22Rv1 (cell line): ENCODE measurements around the gene CD6.

Experiments used
- H3K27ac ChIP-seq: fragments of 450-650 bp; 2 replicates; pipeline ENCODE4 v1.5.1; 2017
- ZFX ChIP-seq: fragments of 450-650 bp; IDR thresholded peaks from 2 replicates; pipeline ENCODE4 v1.6.1; 2017; ENCODE audit warnings: antibody characterized with exemption, borderline replicate concordance
- TF ChIP-seq, protein P1 (sequence below): fragments of 450-650 bp; IDR thresholded peaks from 2 replicates; pipeline ENCODE4 v1.5.1; 2017; ENCODE audit warnings: mild to moderate bottlenecking

Gene CD6

DNA sequence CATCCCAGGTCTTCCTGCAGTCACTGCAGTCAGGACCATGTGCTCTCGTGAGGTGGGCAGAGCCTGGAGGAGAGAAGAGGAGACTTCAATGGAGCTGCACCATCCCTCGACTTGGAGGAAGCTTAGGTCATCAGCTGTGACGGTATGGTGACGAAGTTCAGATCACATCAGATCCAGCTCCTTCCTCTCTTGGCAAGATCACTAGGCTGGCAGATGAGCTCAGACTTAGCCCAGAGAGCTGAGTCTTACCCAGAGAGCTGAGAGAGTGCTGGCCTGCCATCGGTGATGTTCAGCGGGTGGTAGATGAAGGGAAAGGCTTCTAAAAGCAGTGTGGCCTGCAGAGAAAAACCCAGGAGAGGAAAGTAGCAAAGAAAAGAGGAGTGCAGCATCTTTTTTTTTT lies 17.7 kb upstream of the CD6 start:
- no peak for TF ChIP-seq ZFX
- TF ChIP-seq, protein P1, sequence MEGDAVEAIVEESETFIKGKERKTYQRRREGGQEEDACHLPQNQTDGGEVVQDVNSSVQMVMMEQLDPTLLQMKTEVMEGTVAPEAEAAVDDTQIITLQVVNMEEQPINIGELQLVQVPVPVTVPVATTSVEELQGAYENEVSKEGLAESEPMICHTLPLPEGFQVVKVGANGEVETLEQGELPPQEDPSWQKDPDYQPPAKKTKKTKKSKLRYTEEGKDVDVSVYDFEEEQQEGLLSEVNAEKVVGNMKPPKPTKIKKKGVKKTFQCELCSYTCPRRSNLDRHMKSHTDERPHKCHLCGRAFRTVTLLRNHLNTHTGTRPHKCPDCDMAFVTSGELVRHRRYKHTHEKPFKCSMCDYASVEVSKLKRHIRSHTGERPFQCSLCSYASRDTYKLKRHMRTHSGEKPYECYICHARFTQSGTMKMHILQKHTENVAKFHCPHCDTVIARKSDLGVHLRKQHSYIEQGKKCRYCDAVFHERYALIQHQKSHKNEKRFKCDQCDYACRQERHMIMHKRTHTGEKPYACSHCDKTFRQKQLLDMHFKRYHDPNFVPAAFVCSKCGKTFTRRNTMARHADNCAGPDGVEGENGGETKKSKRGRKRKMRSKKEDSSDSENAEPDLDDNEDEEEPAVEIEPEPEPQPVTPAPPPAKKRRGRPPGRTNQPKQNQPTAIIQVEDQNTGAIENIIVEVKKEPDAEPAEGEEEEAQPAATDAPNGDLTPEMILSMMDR: no peak
- no peak overlapping the region for H3K27ac ChIP-seq

DNA sequence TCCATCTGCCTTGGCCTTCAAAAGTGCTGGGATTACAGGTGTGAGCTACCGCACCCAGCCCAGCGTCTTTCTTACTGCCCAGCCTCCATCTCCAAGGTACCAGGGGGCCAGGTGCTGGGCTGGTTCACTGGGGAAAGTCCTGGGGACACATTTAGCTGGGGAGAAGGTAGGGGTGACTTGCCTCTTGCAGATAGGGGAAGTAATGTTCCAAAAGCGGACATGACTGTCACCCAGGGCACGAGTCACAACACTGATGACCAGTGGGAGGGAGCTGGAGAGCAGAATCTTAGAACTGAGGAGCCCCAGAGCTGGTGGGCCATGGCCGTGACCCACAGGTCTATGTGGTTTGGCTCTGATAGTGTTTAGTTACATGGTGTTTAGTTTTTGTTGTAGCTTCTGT lies 17.1 kb upstream of the CD6 start:
- TF ChIP-seq, protein P1: no peak
- no peak for TF ChIP-seq ZFX
- H3K27ac ChIP-seq: no peak overlapping the region

DNA sequence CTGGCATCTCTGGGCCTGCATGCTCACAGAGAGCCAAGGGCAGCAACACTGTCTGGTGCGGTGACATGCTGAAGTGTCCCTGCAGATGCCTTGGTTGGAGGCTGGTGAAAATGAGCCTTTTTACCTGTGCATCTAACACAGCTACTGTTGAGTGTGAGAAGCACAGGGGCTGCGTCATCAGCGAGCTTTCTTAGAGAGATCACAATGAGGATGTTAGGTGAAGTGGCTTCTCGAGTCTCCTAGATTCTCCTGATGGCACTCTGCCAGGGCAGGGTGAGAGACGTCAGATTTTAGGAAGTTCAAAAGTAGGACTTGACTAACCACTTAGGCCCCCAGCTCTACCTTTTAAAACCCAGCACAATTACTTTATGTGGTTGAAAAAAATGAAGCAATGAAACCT lies 15.9 kb upstream of the CD6 start:
- H3K27ac ChIP-seq: no peak overlapping the region
- TF ChIP-seq ZFX: no peak
- TF ChIP-seq, protein P1: no peak

DNA sequence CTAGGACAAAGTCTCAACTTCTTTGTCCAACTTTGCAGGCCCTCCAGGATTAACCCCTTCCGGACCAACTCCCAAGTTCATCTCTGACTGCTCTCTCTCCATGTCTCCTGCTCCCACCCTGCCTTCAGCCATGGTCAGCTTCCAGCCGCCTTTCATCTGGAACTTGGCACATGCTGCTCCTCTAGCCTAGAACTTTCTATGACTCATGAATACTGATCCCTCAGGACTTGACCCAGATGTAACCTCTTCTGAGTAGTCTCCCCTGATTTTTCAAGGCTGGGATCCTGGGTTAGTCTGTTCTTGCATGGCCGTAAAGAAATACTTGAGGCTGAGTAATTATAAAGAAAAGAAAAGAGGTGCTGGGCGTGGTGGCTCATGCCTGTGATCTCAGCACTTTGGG lies 14.3 kb upstream of the CD6 start:
- H3K27ac ChIP-seq: no peak overlapping the region
- TF ChIP-seq, protein P1: no peak
- no peak for TF ChIP-seq ZFX

DNA sequence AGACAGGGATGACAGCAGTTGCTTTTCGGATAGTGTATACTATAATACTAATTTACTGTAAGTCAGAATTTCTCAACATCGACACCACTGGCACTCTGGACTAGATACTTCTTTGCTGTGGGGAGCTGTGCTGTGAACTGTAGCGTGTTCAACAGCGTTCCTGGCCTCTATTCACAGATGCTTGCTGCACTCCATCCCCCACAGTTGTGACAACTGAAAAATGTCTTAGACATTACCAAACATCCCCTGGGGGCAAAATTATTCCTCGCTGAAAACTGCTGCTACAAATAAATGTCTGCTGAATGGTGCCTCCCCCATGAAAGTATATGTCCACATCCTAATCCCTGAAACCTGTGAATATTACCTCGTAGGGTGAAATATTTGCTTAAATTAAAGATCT lies 12.0 kb upstream of the CD6 start:
- TF ChIP-seq ZFX: no peak
- TF ChIP-seq, protein P1: no peak
- H3K27ac ChIP-seq: no peak overlapping the region

DNA sequence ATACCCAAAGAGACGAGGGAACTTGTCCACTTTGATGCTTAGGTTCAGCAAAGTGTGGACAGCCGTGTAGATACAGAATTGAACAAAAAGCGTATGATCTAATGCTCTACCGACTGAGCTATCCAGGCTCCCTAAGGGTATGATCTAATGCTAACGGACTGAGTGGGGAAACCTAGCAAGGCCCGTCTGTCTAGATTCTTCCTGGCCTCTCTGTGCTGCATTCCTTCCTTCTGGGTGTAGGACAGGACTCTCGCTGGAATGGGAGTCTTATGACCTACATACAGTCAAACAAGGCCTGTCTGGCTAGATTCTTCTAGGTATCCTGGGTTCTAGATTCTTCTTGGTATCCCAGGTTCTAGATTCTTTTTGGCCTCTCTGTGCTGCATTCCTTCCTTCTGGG lies 11.1 kb upstream of the CD6 start:
- H3K27ac ChIP-seq: no peak overlapping the region
- TF ChIP-seq ZFX: no peak

DNA sequence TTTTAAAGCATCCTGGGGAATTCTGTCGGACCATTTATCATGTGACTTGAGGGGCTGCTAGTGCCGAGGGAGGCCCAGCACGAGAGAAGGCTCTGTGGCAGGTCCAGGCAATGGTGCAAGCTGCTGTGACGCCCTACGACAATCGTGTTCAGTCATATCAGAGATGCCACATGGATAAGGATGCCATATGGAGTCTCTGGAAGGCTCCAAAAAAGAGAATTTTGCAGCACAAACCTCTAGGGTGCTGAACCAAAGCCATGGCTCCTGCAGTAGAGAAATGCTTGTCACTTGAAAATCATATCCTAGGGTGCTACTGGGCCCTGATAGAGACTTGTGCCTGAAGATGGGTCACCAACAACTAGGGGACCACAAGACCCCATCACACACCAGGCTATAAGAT lies 6.7 kb upstream of the CD6 start:
- TF ChIP-seq ZFX: no peak
- H3K27ac ChIP-seq: no peak overlapping the region

DNA sequence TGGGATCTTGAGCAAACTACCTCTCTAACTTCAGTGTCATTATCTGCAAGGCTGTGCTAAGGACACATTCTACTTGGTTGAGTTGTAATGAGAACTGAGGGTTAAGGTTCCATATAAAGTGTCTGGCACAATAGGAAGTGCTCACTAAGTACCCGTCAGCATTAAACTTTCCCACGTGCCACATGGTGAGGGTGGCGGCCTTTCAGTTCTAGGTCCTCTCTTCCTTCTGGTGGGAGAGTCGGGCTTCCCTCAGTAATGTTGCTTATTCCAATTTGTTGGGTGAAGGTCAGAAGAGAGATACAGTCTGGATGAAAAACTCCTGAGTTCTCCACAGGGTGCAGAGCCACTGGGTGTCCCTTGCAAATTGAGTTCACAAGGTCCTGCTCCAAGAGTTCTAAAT lies 4.6 kb upstream of the CD6 start:
- TF ChIP-seq, protein P1: no peak
- TF ChIP-seq ZFX: no peak

More for the DNA sequence above, 4.6 kb upstream of the CD6 start:
- H3K27ac ChIP-seq: no peak overlapping the region
